H1 (cell line): ENCODE data around the gene IQCH. TPM values are rescaled to one million over a fixed set of nuclear protein-coding genes. Genes with fewer than 3 reads are reported as not detected.

ENCODE experiments used
- CTCF ChIA-PET: fragments of 300-600 bp; sonication (Branson Sonifier 250); formaldehyde crosslinking; loops from one replicate; lab custom pipeline; 2021; ENCODE audit not compliant: partially characterized antibody; lab: Charles Lee
- POLR2A ChIA-PET: fragments of 300-600 bp; sonication (Branson Sonifier 250); formaldehyde crosslinking; loops from one replicate; lab custom pipeline; 2021; ENCODE audit warnings: inconsistent platforms; ENCODE audit not compliant: partially characterized antibody; lab: Charles Lee
- DNase-seq, 2 experiments: peaks; one replicate each; pipeline versions ENCODE4 v3.0.0 to v3.0.0-alpha.2; 2010 to 2022; ENCODE audit warnings: low spot score in 2 of 2, low read depth in 1 of 2, mixed read lengths in 1 of 2
- FAIRE-seq: peaks from 2 replicates; lab custom pipeline; 2011; peaks lifted over from hg19 to GRCh38; lab: Jason Lieb, UNC
- H2AFZ ChIP-seq: 2 replicates; pipeline ENCODE4 v1.8.1; 2012; ENCODE audit warnings: low read length, inconsistent platforms
- H2AK5ac ChIP-seq: 2 replicates; pipeline ENCODE4 v1.6.1; 2013; ENCODE audit warnings: low read depth, low read length
- H2BK120ac ChIP-seq: replicated peaks from 2 replicates; pipeline ENCODE3; 2013; ENCODE audit warnings: low read depth, low read length, inconsistent platforms
- H2BK12ac ChIP-seq: 2 replicates; pipeline ENCODE4 v1.6.1; 2013; ENCODE audit warnings: low read depth, low read length
- H2BK15ac ChIP-seq: 2 replicates; pipeline ENCODE4 v1.6.1; 2013; ENCODE audit warnings: low read length
- H2BK20ac ChIP-seq: 2 replicates; pipeline ENCODE4 v1.6.1; 2013; ENCODE audit warnings: low read length
- H2BK5ac ChIP-seq: 2 replicates; pipeline ENCODE4 v1.6.1; 2013; ENCODE audit warnings: low read depth, low read length
- H3K14ac ChIP-seq: 2 replicates; pipeline ENCODE4 v1.6.1; 2013; ENCODE audit warnings: inconsistent platforms; ENCODE audit not compliant: insufficient read length
- H3K18ac ChIP-seq: 2 replicates; pipeline ENCODE4 v1.6.1; 2013; ENCODE audit warnings: low read length; ENCODE audit errors: extremely low read depth
- H3K23ac ChIP-seq: 2 replicates; pipeline ENCODE4 v1.6.1; 2013; ENCODE audit warnings: inconsistent platforms; ENCODE audit not compliant: insufficient read length
- H3K23me2 ChIP-seq: 2 replicates; pipeline ENCODE4 v1.6.1; 2013; ENCODE audit warnings: low read depth, low read length
- H3K27ac ChIP-seq: 2 replicates; pipeline ENCODE4 v1.6.1; 2011; ENCODE audit warnings: low read depth, low read length, inconsistent platforms
- H3K27me3 ChIP-seq, 4 experiments: replicated peaks in 1 of 4; 1 replicate in 1 of 4; 2 replicates in 3 of 4; pipeline versions ENCODE4 v1.6.1 to v1.8.1; 2011 to 2013; ENCODE audit warnings: low read length in 3 of 4, mild to moderate bottlenecking in 3 of 4, inconsistent platforms in 2 of 4, mixed read lengths in 2 of 4, moderate library complexity in 1 of 4; ENCODE audit not compliant: control insufficient read depth in 3 of 4, insufficient read depth in 3 of 4; ENCODE audit errors: extremely low read depth in 1 of 4
- H3K36me3 ChIP-seq, 4 experiments: 2 replicates each; pipeline versions ENCODE4 v1.6.1 to v1.8.1; 2011 to 2013; ENCODE audit warnings: mild to moderate bottlenecking in 4 of 4, low read length in 3 of 4, moderate library complexity in 2 of 4, control low read depth in 1 of 4, inconsistent platforms in 1 of 4; ENCODE audit not compliant: insufficient read depth in 4 of 4, control insufficient read depth in 2 of 4
- H3K4ac ChIP-seq: replicated peaks from 2 replicates; pipeline ENCODE3; 2013; ENCODE audit warnings: low read length, low read depth, mixed read lengths, inconsistent platforms; ENCODE audit not compliant: insufficient read length
- H3K4me1 ChIP-seq, 4 experiments: replicated peaks in 1 of 4; 1 replicate in 1 of 4; 2 replicates in 3 of 4; pipeline versions ENCODE4 v1.6.1 to v1.8.1; 2011 to 2013; ENCODE audit warnings: low read length in 3 of 4, inconsistent platforms in 2 of 4, mixed read lengths in 1 of 4; ENCODE audit not compliant: insufficient read depth in 4 of 4, control insufficient read depth in 3 of 4
- H3K4me2 ChIP-seq, 2 experiments: 2 replicates each; pipeline versions ENCODE4 v1.6.1 to v1.8.1; 2011 to 2013; ENCODE audit warnings: low read depth in 2 of 2, low read length in 2 of 2, control low read depth in 1 of 2, inconsistent platforms in 1 of 2, mild to moderate bottlenecking in 1 of 2; ENCODE audit not compliant: insufficient read depth in 1 of 2
- H3K4me3 ChIP-seq, 4 experiments: fragments of 200-600, 300-600 bp in 1 of 4; sonication (generic), shearing (Covaris generic), sonication (Bioruptor Twin) in 1 of 4; 2 replicates each; pipeline versions ENCODE4 v1.5.1 to v1.8.1; 2011 to 2016; ENCODE audit warnings: low read length in 4 of 4, low read depth in 3 of 4, control low read depth in 2 of 4, inconsistent platforms in 2 of 4, mild to moderate bottlenecking in 2 of 4, mixed read lengths in 1 of 4, moderate library complexity in 1 of 4; ENCODE audit not compliant: insufficient read depth in 2 of 4; ENCODE audit errors: extremely low read depth in 1 of 4
- H3K56ac ChIP-seq: replicated peaks from 2 replicates; pipeline ENCODE3; 2013; ENCODE audit warnings: low read depth, mild to moderate bottlenecking, mixed read lengths, low read length, inconsistent platforms; ENCODE audit not compliant: insufficient read length
- H3K79me1 ChIP-seq: 2 replicates; pipeline ENCODE4 v1.6.1; 2013; ENCODE audit warnings: low read depth, low read length, control low read depth
- H3K79me2 ChIP-seq, 2 experiments: 2 replicates each; pipeline versions ENCODE4 v1.6.1 to v1.8.1; 2012 to 2013; ENCODE audit warnings: low read length in 2 of 2, mild to moderate bottlenecking in 2 of 2, inconsistent platforms in 1 of 2; ENCODE audit not compliant: insufficient read depth in 2 of 2, control insufficient read depth in 1 of 2
- H3K9ac ChIP-seq, 4 experiments: replicated peaks in 1 of 4; 1 replicate in 1 of 4; 2 replicates in 3 of 4; pipeline versions ENCODE4 v1.6.1 to v1.8.1; 2011 to 2013; ENCODE audit warnings: low read depth in 3 of 4, low read length in 3 of 4, control low read depth in 2 of 4, mild to moderate bottlenecking in 2 of 4, moderate library complexity in 2 of 4, inconsistent platforms in 1 of 4; ENCODE audit errors: extremely low read depth in 1 of 4
- H3K9me3 ChIP-seq, 2 experiments: 2 replicates each; pipeline versions ENCODE4 v1.6.1 to v1.8.1; 2012 to 2013; ENCODE audit warnings: mild to moderate bottlenecking in 2 of 2, moderate library complexity in 2 of 2, control low read depth in 1 of 2, inconsistent platforms in 1 of 2, low read depth in 1 of 2, low read length in 1 of 2, mixed read lengths in 1 of 2; ENCODE audit not compliant: insufficient read depth in 2 of 2
- H4K20me1 ChIP-seq, 2 experiments: replicated peaks in 1 of 2; 2 replicates each; pipeline versions ENCODE3 to v1.8.1; 2011 to 2013; ENCODE audit warnings: inconsistent platforms in 2 of 2, low read length in 2 of 2, mild to moderate bottlenecking in 1 of 2; ENCODE audit not compliant: insufficient read depth in 2 of 2, control insufficient read depth in 1 of 2
- H4K5ac ChIP-seq: 2 replicates; pipeline ENCODE4 v1.6.1; 2013; ENCODE audit warnings: low read length, low read depth, mixed read lengths, inconsistent platforms; ENCODE audit not compliant: insufficient read length
- H4K8ac ChIP-seq: 2 replicates; pipeline ENCODE4 v1.8.0; 2013; ENCODE audit warnings: mild to moderate bottlenecking, moderate library complexity, low read length, inconsistent platforms; ENCODE audit not compliant: insufficient read depth; ENCODE audit errors: extremely low read depth
- H4K91ac ChIP-seq: replicated peaks from 2 replicates; pipeline ENCODE3; 2013; ENCODE audit warnings: low read length, mixed read lengths, inconsistent platforms; ENCODE audit not compliant: insufficient read length
- FOSL1 ChIP-seq: IDR thresholded peaks from 2 replicates; pipeline ENCODE4 v1.6.1; 2011; ENCODE audit warnings: mild to moderate bottlenecking, low read depth, low read length, moderate library complexity; ENCODE audit not compliant: insufficient read depth
- WGBS, 2 experiments: shearing (Covaris generic) in 1 of 2; methylation state at CpG; one replicate each; pipeline versions ENCODE4 v1.1.6 to v1.1.7; 2013 to 2015; ENCODE audit warnings: low lambda C conversion rate in 2 of 2, mixed read lengths in 2 of 2, inconsistent platforms in 1 of 2, low coverage in 1 of 2, missing lambda C conversion rate in 1 of 2; ENCODE audit not compliant: insufficient replicate concordance in 2 of 2, insufficient coverage in 1 of 2, insufficient read length in 1 of 2; ENCODE audit errors: extremely low coverage in 1 of 2, missing lambda C conversion rate in 1 of 2; 5-methylcytosine and 5-hydroxymethylcytosine counted together
- polyA plus RNA-seq, 7 experiments: library from polyadenylated mRNA; depleted of rRNA in 3 of 7; stranded (reverse) in 5 of 7; unstranded in 2 of 7; fragments of >200 nt in 5 of 7; fragments of 200-250 nt in 2 of 7; gene quantifications; 1 replicate in 5 of 7; 2 replicates in 1 of 7; 4 replicates in 1 of 7; pipeline versions ENCODE4 v1.2.1 to v1.2.3, GENCODE V29; 2011 to 2013; ENCODE audit warnings: missing spikeins in 2 of 7, mixed read lengths in 2 of 7
- total RNA-seq: library from RNA; stranded (reverse); fragmentation: NEBNext Ultra II Directional; extraction: Animal tissue kit (Norgen Biotek cat#: 25700); gene quantifications from 2 replicates; pipeline ENCODE4 v1.2.1, GENCODE V29; 2021

IQCH gene
- total and polyA plus RNA-seq, 2 of the 8 experiments (the other 6 are each of a cell fraction or from before 2014, with no cell fraction given) = 0.60 to 1.9 TPM

DNA sequence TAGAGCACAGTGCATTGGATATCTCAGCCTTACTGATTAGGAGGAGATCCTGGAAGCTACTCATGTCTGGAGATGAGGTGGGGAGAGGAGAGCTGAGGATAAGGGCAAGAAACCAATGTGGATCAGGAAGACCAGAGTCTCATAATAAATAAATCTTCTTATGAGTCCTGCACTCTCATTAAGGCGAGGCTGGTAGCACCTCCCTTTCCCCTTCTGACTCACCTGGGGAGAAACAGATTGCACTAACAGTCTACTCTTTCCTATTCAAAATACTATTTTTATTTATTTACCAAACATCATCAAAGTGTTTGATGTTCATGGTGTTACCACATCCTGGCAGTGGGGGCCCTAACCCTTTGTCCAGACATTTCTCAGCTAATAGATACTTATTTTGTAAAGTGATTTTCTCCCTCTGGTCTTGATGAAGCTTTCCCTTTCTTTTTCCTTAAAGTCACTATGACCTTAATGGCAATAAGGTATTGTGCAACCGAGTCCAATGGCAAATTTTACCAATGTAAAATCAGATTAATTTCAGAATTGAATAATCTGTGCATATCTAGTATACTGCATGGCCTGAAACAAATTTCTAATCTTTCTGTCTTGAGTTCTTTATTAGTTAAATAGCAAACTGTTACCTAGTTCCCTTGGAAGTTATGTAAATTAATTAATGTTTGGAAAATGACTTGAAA is 81.1 kb downstream of the IQCH start:
- H3K56ac ChIP-seq = no peak overlapping the region
- H3K79me1 ChIP-seq = no peaks in the 10 kb centered on the region
- no peak overlapping the region for H2BK15ac ChIP-seq
- POLR2A ChIA-PET = no interaction called here
- H2BK20ac ChIP-seq = no peak overlapping the region
- H4K8ac ChIP-seq = no peak overlapping the region
- no peak overlapping the region for H2BK120ac ChIP-seq
- H2BK5ac ChIP-seq = no peak overlapping the region
- no peak overlapping the region for H3K4ac ChIP-seq
- no peaks in the 10 kb centered on the region for H3K27me3 ChIP-seq
- no peaks in the 10 kb centered on the region for H3K4me1 ChIP-seq
- H4K20me1 ChIP-seq = peaks cover 0 to 1% of the 10 kb centered on the region in 2 experiments
- no peak overlapping the region for H3K18ac ChIP-seq
- H3K23me2 ChIP-seq = no peaks in the 10 kb centered on the region
- no peak overlapping the region for H3K27ac ChIP-seq
- no peak for FAIRE-seq
- H3K4me3 ChIP-seq = no peak overlapping the region
- DNase-seq = no peak
- no peaks in the 10 kb centered on the region for H3K79me2 ChIP-seq
- H4K5ac ChIP-seq = no peak overlapping the region
- H3K9ac ChIP-seq = no peak overlapping the region
- H4K91ac ChIP-seq = no peak overlapping the region
- no peak overlapping the region for H2AFZ ChIP-seq
- no peak for TF ChIP-seq FOSL1
- TF ChIP-seq, all 59 proteins: peak for 0
- CTCF ChIA-PET = no interaction called here
- H3K9me3 ChIP-seq = no peaks in the 10 kb centered on the region
- no peaks in the 10 kb centered on the region for H3K36me3 ChIP-seq
- no peak overlapping the region for H2BK12ac ChIP-seq
- 77% methylated on average over 2 of the region's 2 CpGs; no CpG with 5 or more reads in 1 of the 2 experiments for WGBS, 2 experiments
- H3K23ac ChIP-seq = no peak overlapping the region
- H3K4me2 ChIP-seq = no peak overlapping the region
- H3K14ac ChIP-seq = no peak overlapping the region
- H2AK5ac ChIP-seq = no peak overlapping the region
